Hepatocyte (in vitro differentiated cells): ENCODE results near the gene SETBP1.

ENCODE experiments used
- EZH2 ChIP-seq: fragments of 200-600 bp; sonication (generic); IDR thresholded peaks from 2 replicates; pipeline ENCODE4 v1.6.1; 2016; ENCODE audit warnings: antibody characterized with exemption, mild to moderate bottlenecking, borderline replicate concordance
- EZH2phosphoT487 ChIP-seq: fragments of 200-600 bp; sonication (generic); IDR thresholded peaks from one replicate; pipeline ENCODE4 v1.6.1; 2018; ENCODE audit warnings: antibody characterized with exemption, mild to moderate bottlenecking, low read depth, moderate library complexity; ENCODE audit not compliant: unreplicated experiment, severe bottlenecking
- TF ChIP-seq, protein P1 (sequence below): fragments of 200-600 bp; sonication (generic); IDR thresholded peaks from 2 replicates; pipeline ENCODE4 v1.5.1; 2016; ENCODE audit warnings: antibody characterized with exemption, mild to moderate bottlenecking; ENCODE audit not compliant: poor library complexity

DNA sequence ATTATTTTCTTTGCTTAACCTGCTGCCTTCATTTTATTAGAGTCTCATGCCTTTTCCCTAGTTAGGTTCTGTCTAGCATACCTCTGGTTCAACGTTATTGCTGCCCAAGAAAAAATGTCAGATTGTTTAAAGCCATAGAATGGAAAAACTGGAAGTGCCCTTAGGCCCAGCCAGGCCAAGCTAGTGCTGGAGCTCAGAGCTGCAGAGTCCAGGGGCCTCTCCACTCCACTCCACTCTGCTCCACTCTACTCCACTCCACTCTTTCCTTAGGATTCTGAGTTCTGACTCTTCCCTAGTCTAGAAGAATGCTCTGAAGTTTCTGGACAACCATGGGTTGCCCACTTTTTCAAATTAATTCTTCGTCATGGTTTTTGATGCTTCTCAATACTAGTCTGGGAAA is 155.6 kb downstream of the SETBP1 start:
- TF ChIP-seq, protein P1, sequence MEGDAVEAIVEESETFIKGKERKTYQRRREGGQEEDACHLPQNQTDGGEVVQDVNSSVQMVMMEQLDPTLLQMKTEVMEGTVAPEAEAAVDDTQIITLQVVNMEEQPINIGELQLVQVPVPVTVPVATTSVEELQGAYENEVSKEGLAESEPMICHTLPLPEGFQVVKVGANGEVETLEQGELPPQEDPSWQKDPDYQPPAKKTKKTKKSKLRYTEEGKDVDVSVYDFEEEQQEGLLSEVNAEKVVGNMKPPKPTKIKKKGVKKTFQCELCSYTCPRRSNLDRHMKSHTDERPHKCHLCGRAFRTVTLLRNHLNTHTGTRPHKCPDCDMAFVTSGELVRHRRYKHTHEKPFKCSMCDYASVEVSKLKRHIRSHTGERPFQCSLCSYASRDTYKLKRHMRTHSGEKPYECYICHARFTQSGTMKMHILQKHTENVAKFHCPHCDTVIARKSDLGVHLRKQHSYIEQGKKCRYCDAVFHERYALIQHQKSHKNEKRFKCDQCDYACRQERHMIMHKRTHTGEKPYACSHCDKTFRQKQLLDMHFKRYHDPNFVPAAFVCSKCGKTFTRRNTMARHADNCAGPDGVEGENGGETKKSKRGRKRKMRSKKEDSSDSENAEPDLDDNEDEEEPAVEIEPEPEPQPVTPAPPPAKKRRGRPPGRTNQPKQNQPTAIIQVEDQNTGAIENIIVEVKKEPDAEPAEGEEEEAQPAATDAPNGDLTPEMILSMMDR = no peak
- TF ChIP-seq EZH2 (no peak), EZH2phosphoT487 (no peak)
